HPDE6-E6E7 (cell line): ENCODE results near the gene RNF214.

Experiments
- DNase-seq: peaks from one replicate; pipeline ENCODE4 v3.0.0; 2011; ENCODE audit warnings: missing footprints; ENCODE audit errors: extremely low spot score

Gene RNF214

GRCh38 chr11:117282956-117283355 is 50.5 kb downstream of the RNF214 start:
- no peak for DNase-seq

GRCh38 chr11:117284053-117284452 is 51.6 kb downstream of the RNF214 start:
- no peak for DNase-seq

GRCh38 chr11:117286588-117286987 is 54.1 kb downstream of the RNF214 start:
- no peak for DNase-seq

GRCh38 chr11:117287668-117288067 is 55.2 kb downstream of the RNF214 start:
- DNase-seq: no peak

GRCh38 chr11:117289795-117290194 is 57.3 kb downstream of the RNF214 start:
- DNase-seq: no peak

- DNase-seq: no peak
Measured at GRCh38 chr11:117290809-117291396, 58.4 kb downstream of the RNF214 start, which contains the start of gene BACE1-AS. Gene BACE1-AS, plus strand, starts transcription at chr11:117291346.

- no peak for DNase-seq
Measured at GRCh38 chr11:117292616-117293015, 60.1 kb downstream of the RNF214 start.

GRCh38 chr11:117295438-117296137 is 63.1 kb downstream of the RNF214 start:
- no peak for DNase-seq

- DNase-seq: no peak
Measured at GRCh38 chr11:117296881-117297280, 64.4 kb downstream of the RNF214 start.

GRCh38 chr11:117298195-117298594 is 65.7 kb downstream of the RNF214 start:
- no peak for DNase-seq

GRCh38 chr11:117299351-117300282 is 67.1 kb downstream of the RNF214 start:
- DNase-seq: no peak

- DNase-seq: no peak
Measured at GRCh38 chr11:117300283-117300663, 67.8 kb downstream of the RNF214 start.

- DNase-seq: no peak
Measured at GRCh38 chr11:117300773-117301172, 68.3 kb downstream of the RNF214 start.

- DNase-seq: no peak
Measured at GRCh38 chr11:117302228-117302627, 69.8 kb downstream of the RNF214 start.

GRCh38 chr11:117303101-117303500 is 70.6 kb downstream of the RNF214 start:
- DNase-seq: no peak

- no peak for DNase-seq
Measured at GRCh38 chr11:117303646-117304315, 71.3 kb downstream of the RNF214 start.

- DNase-seq: no peak
Measured at GRCh38 chr11:117305145-117305544, 72.7 kb downstream of the RNF214 start.

GRCh38 chr11:117309310-117309709 is 76.8 kb downstream of the RNF214 start:
- no peak for DNase-seq

- no peak for DNase-seq
Measured at GRCh38 chr11:117313091-117313490, 80.6 kb downstream of the RNF214 start.

- DNase-seq: no peak
Measured at GRCh38 chr11:117313828-117314768, 81.6 kb downstream of the RNF214 start.

- no peak for DNase-seq
Measured at GRCh38 chr11:117314840-117315239, 82.4 kb downstream of the RNF214 start.
